ENCODE results near the gene CBX6. TPM values are rescaled to one million over a fixed set of nuclear protein-coding genes. Genes with fewer than 3 reads are reported as not detected.

CBX6 gene
- total and polyA plus RNA-seq, 10 of the 15 experiments (the other 5 are each of a cell fraction or from before 2014, with no cell fraction given): 3.6 to 142 (median 37.4) TPM

DNA sequence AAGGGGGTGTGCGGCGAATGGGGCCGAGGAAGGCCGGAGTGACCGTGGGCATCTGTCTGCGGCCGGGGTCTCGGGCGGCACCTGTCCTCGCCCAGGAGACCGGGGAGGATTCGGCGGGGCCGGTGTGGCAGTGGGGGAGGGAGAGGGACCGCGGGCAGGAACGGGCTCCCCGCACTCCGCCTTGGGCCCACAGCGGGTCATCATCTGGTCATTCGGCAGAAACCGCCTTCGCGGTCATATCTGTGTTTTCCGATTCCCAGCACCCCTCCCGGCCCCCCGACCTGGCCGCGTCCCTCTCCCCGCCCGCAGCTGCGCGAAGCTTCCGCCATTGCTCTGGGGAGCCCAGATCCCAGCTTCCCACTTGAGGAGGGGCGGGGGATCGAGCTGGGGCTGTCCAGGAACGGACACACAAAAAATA is 824 bp upstream of the CBX6 start:
- intact Hi-C loops (cut with micrococcal nuclease; ENCODE audit: unreplicated experiment) (loop anchor here (5.0 kb wide), 4 partner anchors 109 to 444 kb away; partner anchors contain the start of genes APOBEC3B, CBX7 and RPL3), in situ Hi-C loops (cut with MboI) (loop anchor here (5.0 kb wide), 2 partner anchors 129 to 244 kb away; no protein-coding TSS in a partner anchor)
- no TSS peak for BruUV-seq (replicated peaks)
- Histone ChIP-seq H3K4me1 (ENCODE audit: control insufficient read depth, insufficient read depth, low read length) (peaks cover 29% of the 10 kb centered on the region), H2AFZ (ENCODE audit: control insufficient read depth, low read depth, low read length) (peak overlapping the region; percentile 66), H3K27me3 (replicated peaks in 1 of 2; ENCODE audit: control insufficient read depth in 2 of 2, insufficient read depth in 2 of 2, low read length in 1 of 2) (no peaks in the 10 kb centered on the region), H3K4me3 (peak overlapping the region; percentile 89), H3K9ac (ENCODE audit: control insufficient read depth, insufficient read depth, low read length) (peak overlapping the region; percentile 77), H3K9me3 (replicated peaks; ENCODE audit: control insufficient read depth, insufficient read depth, low read length) (no peaks in the 10 kb centered on the region), H3K4me2 (ENCODE audit: control insufficient read depth, insufficient read depth) (peak overlapping the region; percentile 97), H3K27ac (ENCODE audit: control insufficient read depth, insufficient read depth) (peak overlapping the region; percentile 59), H3K79me2 (ENCODE audit: control insufficient read depth, insufficient read depth, low read length) (peaks cover 27% of the 10 kb centered on the region), H4K20me1 (ENCODE audit: control insufficient read depth, insufficient read depth) (peaks cover 4% of the 10 kb centered on the region; the same call in 1 of the 2 replicates), H3K36me3 (ENCODE audit: control insufficient read depth in 2 of 2, insufficient read depth in 2 of 2, low read length in 1 of 2) (peaks cover 8 to 11% of the 10 kb centered on the region in 2 experiments)
- no peak for TF ChIP-seq MTA2 (IDR thresholded peaks at IDR 0.05; ENCODE audit: low read depth)
- 0 out of 2 replicates have a peak, but pooled peaks have one; percentile 4 for TF ChIP-seq ATF7 (IDR thresholded peaks at IDR 0.05; ENCODE audit: low read depth)
- peak; percentile 14 for TF ChIP-seq POLR2A (IDR thresholded peaks at IDR 0.05; ENCODE audit: low read depth, low read length)
- TF ChIP-seq BCL3 (IDR thresholded peaks at IDR 0.05; ENCODE audit: borderline replicate concordance, insufficient read depth, low read depth, low read length, poor library complexity, severe bottlenecking): no peak
- peak in 1 of 2 experiments; percentile 9; a peak in 2 of 4 replicates for TF ChIP-seq IKZF2 (IDR thresholded peaks at IDR 0.05)
- TF ChIP-seq RUNX3 (IDR thresholded peaks at IDR 0.05; ENCODE audit: low read length): 0 out of 2 replicates have a peak, but pooled peaks have one; percentile 26
- TF ChIP-seq RB1 (IDR thresholded peaks at IDR 0.05; ENCODE audit: borderline replicate concordance): no peak
- TF ChIP-seq YBX1 (IDR thresholded peaks at IDR 0.05): no peak
- no peak for TF ChIP-seq CBX5 (IDR thresholded peaks at IDR 0.05; ENCODE audit: low read depth)
- peak; percentile 81; the same call in 1 of the 2 replicates for TF ChIP-seq YY1 (IDR thresholded peaks at IDR 0.05; ENCODE audit: low read depth, low read length)
- TF ChIP-seq CBFB (IDR thresholded peaks at IDR 0.05; ENCODE audit: low read depth): no peak
- TF ChIP-seq BHLHE40 (IDR thresholded peaks at IDR 0.05; ENCODE audit: borderline replicate concordance in 1 of 2, low read depth in 2 of 2, low read length in 1 of 2): no peak
- no peak for TF ChIP-seq SPI1 (IDR thresholded peaks at IDR 0.05; ENCODE audit: borderline replicate concordance, insufficient read depth, low read depth, low read length)
- RAD21 ChIA-PET (ENCODE audit: unreplicated experiment): interaction anchor here (1.5 to 2.2 kb wide), 3 partner anchors 70 to 112 kb away, joined by 4 to 16 read pairs (median 6); no protein-coding TSS in a partner anchor
- DNase-seq (ENCODE audit: low read depth, low spot score) (no peak), FAIRE-seq (no peak), ATAC-seq (peak; percentile 3; the same call in 2 of the 3 replicates)
- POLR2A ChIA-PET: interaction anchor here (0.7 to 2.5 kb wide), 6 partner anchors 69 to 276 kb away, joined by 3 to 9 read pairs (median 4); partner anchors contain the start of genes APOBEC3B and GTPBP1
- 3% methylated on average over 31 of the region's 37 CpGs for WGBS (ENCODE audit: insufficient coverage, insufficient replicate concordance, low lambda C conversion rate, missing lambda C conversion rate)
- SMC1A ChIA-PET (ENCODE audit: uncharacterized antibody, unreplicated experiment): interaction anchor here (1.1 to 4.8 kb wide), 4 partner anchors 109 to 167 kb away, joined by 3 to 83 read pairs (median 10); partner anchors contain the start of genes APOBEC3B and GTPBP1
- CTCF ChIA-PET: no interaction called here
